ENCODE data around the gene RSRC2. TPM values are rescaled to one million over a fixed set of nuclear protein-coding genes. Genes with fewer than 3 reads are reported as not detected.
A peak's percentile ranks its signal among the peaks of the same experiment; 100 is the strongest.
"Not testable (repeated sequence)": the region's sequence is repeated elsewhere in the genome, so short reads cannot be mapped to it uniquely, and the experiment has no call there.

Gene RSRC2
- total RNA-seq, 1 experiment from 2014 or later: 64.9 TPM

DNA sequence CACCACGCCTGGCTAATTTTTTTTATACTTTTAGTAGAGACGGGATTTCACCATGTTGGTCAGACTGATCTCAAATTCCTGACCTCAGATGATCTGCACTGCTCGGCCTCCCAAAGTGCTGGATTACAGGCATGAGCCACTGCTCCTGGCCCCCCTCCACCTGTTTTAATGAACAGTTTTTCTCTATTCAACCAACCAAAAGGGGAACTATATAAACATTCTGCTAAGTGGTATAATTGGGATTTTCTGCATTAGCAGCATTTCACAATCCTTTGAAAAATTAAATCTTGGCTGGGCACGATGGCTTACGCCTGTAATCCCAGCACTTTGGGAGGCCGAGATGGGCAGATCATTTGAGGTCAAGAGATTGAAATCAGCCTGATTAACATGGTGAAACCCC is 45.1 kb upstream of the RSRC2 start:
- Histone ChIP-seq H2AFZ (ENCODE audit: low read length) (no peak overlapping the region), H3K14ac (ENCODE audit: insufficient read depth, low read length) (no peak overlapping the region), H2BK15ac (ENCODE audit: low read depth, low read length) (no peak overlapping the region), H3K23ac (ENCODE audit: insufficient read length, low read depth, low read length) (no peak overlapping the region), H3K27ac (ENCODE audit: insufficient read length, low read depth, low read length) (no peak overlapping the region), H3T11ph (ENCODE audit: low read length) (no peak overlapping the region), H3K23me2 (ENCODE audit: insufficient read length, low read depth, low read length, poor library complexity, severe bottlenecking) (no peaks in the 10 kb centered on the region), H2AK5ac (ENCODE audit: insufficient read length, low read length) (no peak overlapping the region), H3K9ac (ENCODE audit: extremely low read depth, insufficient read length, low read length) (no peak overlapping the region), H4K91ac (ENCODE audit: insufficient read length, low read depth, low read length) (no peak overlapping the region), H3K56ac (ENCODE audit: insufficient read length, low read depth, low read length) (no peak overlapping the region), H3K79me2 (ENCODE audit: insufficient read depth, low read length) (no peaks in the 10 kb centered on the region), H2BK20ac (ENCODE audit: low read depth, low read length, poor library complexity, severe bottlenecking) (no peak overlapping the region), H3K4me1 (ENCODE audit: insufficient read depth, low read length) (no peaks in the 10 kb centered on the region), H4K20me1 (ENCODE audit: control insufficient read depth, insufficient read depth, insufficient read length) (no peaks in the 10 kb centered on the region), H2BK12ac (ENCODE audit: insufficient read length, low read depth, low read length) (no peak overlapping the region), H3K27me3 (ENCODE audit: insufficient read depth, low read length) (no peaks in the 10 kb centered on the region), H3K18ac (ENCODE audit: insufficient read length, low read depth, low read length) (no peak overlapping the region), H2BK120ac (ENCODE audit: low read depth, low read length, poor library complexity, severe bottlenecking) (no peak overlapping the region), H3K4ac (ENCODE audit: low read depth, low read length) (no peak overlapping the region), H3K9me3 (ENCODE audit: control insufficient read depth, low read depth, low read length) (no peaks in the 10 kb centered on the region), H2BK5ac (ENCODE audit: insufficient read length, low read length) (no peak overlapping the region), H3K4me2 (ENCODE audit: insufficient read depth, insufficient read length, low read length) (no peak overlapping the region), H4K5ac (ENCODE audit: insufficient read length, low read depth, low read length) (no peak overlapping the region), H3K79me1 (ENCODE audit: insufficient read depth, low read depth, low read length, poor library complexity, severe bottlenecking) (no peaks in the 10 kb centered on the region), H4K8ac (replicated peaks; ENCODE audit: insufficient read length, low read depth, low read length) (no peak overlapping the region)
- no peak for DNase-seq
- TF ChIP-seq, protein P1, sequence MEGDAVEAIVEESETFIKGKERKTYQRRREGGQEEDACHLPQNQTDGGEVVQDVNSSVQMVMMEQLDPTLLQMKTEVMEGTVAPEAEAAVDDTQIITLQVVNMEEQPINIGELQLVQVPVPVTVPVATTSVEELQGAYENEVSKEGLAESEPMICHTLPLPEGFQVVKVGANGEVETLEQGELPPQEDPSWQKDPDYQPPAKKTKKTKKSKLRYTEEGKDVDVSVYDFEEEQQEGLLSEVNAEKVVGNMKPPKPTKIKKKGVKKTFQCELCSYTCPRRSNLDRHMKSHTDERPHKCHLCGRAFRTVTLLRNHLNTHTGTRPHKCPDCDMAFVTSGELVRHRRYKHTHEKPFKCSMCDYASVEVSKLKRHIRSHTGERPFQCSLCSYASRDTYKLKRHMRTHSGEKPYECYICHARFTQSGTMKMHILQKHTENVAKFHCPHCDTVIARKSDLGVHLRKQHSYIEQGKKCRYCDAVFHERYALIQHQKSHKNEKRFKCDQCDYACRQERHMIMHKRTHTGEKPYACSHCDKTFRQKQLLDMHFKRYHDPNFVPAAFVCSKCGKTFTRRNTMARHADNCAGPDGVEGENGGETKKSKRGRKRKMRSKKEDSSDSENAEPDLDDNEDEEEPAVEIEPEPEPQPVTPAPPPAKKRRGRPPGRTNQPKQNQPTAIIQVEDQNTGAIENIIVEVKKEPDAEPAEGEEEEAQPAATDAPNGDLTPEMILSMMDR (conservative IDR thresholded peaks at IDR 0.05): no peak
- no peak overlapping the region for H3K4me3 Mint-ChIP-seq
- no CpG with 5 or more reads among the region's 6 CpGs for WGBS (ENCODE audit: extremely low coverage, insufficient read length, low lambda C conversion rate)
- H3K9me3 Mint-ChIP-seq: no peaks in the 10 kb centered on the region
- peaks cover 40 to 74% (median 72%) of the 10 kb centered on the region in 3 experiments; a peak in 6 of 7 replicates for H3K36me3 Mint-ChIP-seq (ENCODE audit: insufficient read depth in 1 of 3, low read depth in 3 of 3)
- no peaks in the 10 kb centered on the region for H3K4me1 Mint-ChIP-seq
- no peaks in the 10 kb centered on the region for H3K27me3 Mint-ChIP-seq (ENCODE audit: low read depth)
- H3K27ac Mint-ChIP-seq: no peak overlapping the region; a peak in 1 of 7 replicates

DNA sequence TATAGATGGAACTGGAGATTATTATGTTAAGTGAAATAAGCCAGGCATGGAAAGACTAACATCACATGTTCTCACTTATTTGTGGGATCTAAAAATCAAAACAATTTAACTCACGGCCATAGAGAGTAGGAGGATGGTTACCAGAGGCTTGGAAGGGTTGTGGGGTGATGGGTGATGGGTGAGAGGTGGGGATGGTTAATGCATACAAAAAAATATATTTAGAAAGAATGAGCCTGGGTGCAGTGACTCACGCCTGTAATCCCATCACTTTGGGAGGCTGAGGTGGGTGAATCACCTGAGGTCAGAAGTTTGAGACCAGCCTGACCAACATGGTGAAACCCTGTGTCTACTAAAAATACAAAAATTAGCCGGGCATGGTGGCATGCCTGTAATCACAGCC is 43.3 kb upstream of the RSRC2 start:
- not testable (repeated sequence) for H3K27me3 Mint-ChIP-seq (ENCODE audit: low read depth); H4K8ac ChIP-seq (replicated peaks; ENCODE audit: insufficient read length, low read depth, low read length); H3K4me2 ChIP-seq (ENCODE audit: insufficient read depth, insufficient read length, low read length); H3K14ac ChIP-seq (ENCODE audit: insufficient read depth, low read length); H2AFZ ChIP-seq (ENCODE audit: low read length); H2BK12ac ChIP-seq (ENCODE audit: insufficient read length, low read depth, low read length); H3K79me1 ChIP-seq (ENCODE audit: insufficient read depth, low read depth, low read length, poor library complexity, severe bottlenecking); H3K4me1 Mint-ChIP-seq; H3K9ac ChIP-seq (ENCODE audit: extremely low read depth, insufficient read length, low read length); H3K4me3 Mint-ChIP-seq; H2BK15ac ChIP-seq (ENCODE audit: low read depth, low read length); H2AK5ac ChIP-seq (ENCODE audit: insufficient read length, low read length); H3K23ac ChIP-seq (ENCODE audit: insufficient read length, low read depth, low read length); H2BK120ac ChIP-seq (ENCODE audit: low read depth, low read length, poor library complexity, severe bottlenecking); H4K91ac ChIP-seq (ENCODE audit: insufficient read length, low read depth, low read length); H2BK5ac ChIP-seq (ENCODE audit: insufficient read length, low read length); H4K5ac ChIP-seq (ENCODE audit: insufficient read length, low read depth, low read length); DNase-seq; H3K4ac ChIP-seq (ENCODE audit: low read depth, low read length); H3K23me2 ChIP-seq (ENCODE audit: insufficient read length, low read depth, low read length, poor library complexity, severe bottlenecking); H3K18ac ChIP-seq (ENCODE audit: insufficient read length, low read depth, low read length); H3K9me3 Mint-ChIP-seq; H3K9me3 ChIP-seq (ENCODE audit: control insufficient read depth, low read depth, low read length); H3K56ac ChIP-seq (ENCODE audit: insufficient read length, low read depth, low read length); H4K20me1 ChIP-seq (ENCODE audit: control insufficient read depth, insufficient read depth, insufficient read length); H3K27ac ChIP-seq (ENCODE audit: insufficient read length, low read depth, low read length); H3T11ph ChIP-seq (ENCODE audit: low read length); H2BK20ac ChIP-seq (ENCODE audit: low read depth, low read length, poor library complexity, severe bottlenecking); H3K4me1 ChIP-seq (ENCODE audit: insufficient read depth, low read length); H3K27me3 ChIP-seq (ENCODE audit: insufficient read depth, low read length); H3K79me2 ChIP-seq (ENCODE audit: insufficient read depth, low read length)
- WGBS (ENCODE audit: extremely low coverage, insufficient read length, low lambda C conversion rate): no CpG with 5 or more reads among the region's 3 CpGs
- H3K27ac Mint-ChIP-seq: peak overlapping the region in 1 of 3 experiments; percentile 5; a peak in 1 of 7 replicates
- H3K36me3 Mint-ChIP-seq (ENCODE audit: insufficient read depth in 1 of 3, low read depth in 3 of 3): peaks cover 34 to 62% (median 59%) of the 10 kb centered on the region in 3 experiments; a peak in 6 of 7 replicates
